Measurements from ENCODE around the gene ACER2.

DNA sequence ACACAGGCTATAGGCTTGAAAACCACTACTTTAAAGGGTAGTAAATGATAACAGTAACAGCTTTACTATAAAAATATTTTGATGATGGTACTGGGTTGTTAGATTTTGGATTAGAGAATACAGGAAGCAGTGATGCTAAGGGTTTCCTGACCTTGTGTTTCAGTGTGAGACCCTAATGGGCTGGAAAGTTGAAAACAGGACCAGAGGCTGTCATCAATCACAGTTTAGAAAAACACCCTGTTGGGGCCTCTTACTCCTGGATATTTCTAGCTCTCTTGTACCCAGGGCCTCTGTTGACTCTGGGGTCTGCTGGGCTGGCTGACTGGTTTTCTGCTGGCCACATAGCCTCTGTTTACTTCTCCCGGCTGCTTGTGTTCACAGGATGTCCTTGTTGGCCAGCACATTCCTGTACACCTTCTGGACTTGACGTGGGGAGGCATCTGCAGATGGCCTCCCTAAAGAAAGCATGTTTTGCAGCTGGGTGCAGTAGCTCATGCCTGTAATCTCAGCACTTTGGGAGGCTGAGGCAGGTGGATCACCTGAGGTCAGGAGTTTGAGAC, 21.5 kb downstream of the ACER2 start:
- TF ChIP-seq, protein P1, sequence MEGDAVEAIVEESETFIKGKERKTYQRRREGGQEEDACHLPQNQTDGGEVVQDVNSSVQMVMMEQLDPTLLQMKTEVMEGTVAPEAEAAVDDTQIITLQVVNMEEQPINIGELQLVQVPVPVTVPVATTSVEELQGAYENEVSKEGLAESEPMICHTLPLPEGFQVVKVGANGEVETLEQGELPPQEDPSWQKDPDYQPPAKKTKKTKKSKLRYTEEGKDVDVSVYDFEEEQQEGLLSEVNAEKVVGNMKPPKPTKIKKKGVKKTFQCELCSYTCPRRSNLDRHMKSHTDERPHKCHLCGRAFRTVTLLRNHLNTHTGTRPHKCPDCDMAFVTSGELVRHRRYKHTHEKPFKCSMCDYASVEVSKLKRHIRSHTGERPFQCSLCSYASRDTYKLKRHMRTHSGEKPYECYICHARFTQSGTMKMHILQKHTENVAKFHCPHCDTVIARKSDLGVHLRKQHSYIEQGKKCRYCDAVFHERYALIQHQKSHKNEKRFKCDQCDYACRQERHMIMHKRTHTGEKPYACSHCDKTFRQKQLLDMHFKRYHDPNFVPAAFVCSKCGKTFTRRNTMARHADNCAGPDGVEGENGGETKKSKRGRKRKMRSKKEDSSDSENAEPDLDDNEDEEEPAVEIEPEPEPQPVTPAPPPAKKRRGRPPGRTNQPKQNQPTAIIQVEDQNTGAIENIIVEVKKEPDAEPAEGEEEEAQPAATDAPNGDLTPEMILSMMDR (IDR thresholded peaks at IDR 0.05; ENCODE audit: low read length) = no peak
- no peak for TF ChIP-seq EZH2 (IDR thresholded peaks at IDR 0.05; ENCODE audit: borderline replicate concordance, low read length)
